RCC 7860 (cell line): ENCODE data around the gene ASB12.
A peak's percentile ranks its signal among the peaks of the same experiment; 100 is the strongest.
"Not testable (repeated sequence)": the region's sequence is repeated elsewhere in the genome, so short reads cannot be mapped to it uniquely, and the experiment has no call there.

Source experiments
- DNase-seq: peaks from one replicate; pipeline ENCODE4 v3.0.0-alpha.2; 2015; ENCODE audit warnings: low spot score
- FAIRE-seq: peaks from 2 replicates; lab custom pipeline; 2012; peaks lifted over from hg19 to GRCh38; lab: Jason Lieb, UNC

ASB12 gene, protein sequence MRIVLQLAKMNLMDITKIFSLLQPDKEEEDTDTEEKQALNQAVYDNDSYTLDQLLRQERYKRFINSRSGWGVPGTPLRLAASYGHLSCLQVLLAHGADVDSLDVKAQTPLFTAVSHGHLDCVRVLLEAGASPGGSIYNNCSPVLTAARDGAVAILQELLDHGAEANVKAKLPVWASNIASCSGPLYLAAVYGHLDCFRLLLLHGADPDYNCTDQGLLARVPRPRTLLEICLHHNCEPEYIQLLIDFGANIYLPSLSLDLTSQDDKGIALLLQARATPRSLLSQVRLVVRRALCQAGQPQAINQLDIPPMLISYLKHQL

DNA sequence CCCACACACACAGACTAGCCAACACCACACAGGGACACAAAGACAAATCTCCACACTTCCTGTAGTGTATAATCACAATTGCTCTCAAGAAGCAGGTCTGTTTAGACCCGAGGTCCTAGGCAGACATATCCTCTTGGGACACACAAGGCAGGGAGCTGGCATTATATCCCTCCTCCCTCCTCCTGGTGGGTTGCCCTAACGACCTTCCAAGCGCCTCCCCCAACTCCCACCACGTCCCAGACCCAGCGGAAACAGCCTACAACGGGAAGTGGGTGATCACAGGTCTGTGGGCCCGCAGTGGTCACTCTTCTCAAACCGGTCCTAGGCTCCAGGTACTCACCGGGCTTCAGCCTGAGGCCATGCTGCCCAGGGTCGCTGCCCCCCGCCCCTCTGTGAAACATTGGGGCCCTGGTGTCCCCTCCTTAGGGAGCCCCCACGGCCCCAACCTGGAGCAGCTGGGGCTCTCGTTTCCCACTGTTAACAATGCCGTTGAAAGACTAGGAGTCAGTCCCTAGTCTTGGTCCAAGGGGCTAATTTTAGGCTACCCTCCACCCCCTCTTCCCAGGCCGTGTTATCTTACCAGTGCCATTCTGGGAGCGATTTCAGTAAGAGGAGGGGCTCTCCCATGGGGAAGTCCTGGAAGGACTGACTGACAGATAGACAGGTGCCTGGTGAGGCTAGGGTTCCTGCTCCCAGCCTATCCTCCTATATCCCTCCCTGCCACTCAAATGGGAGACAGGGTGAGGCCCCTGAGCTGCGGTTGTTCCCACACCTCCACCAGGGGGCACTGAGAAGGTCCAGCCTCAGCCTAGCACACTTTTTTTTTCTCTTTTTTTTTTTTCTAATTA, at the start of gene ASB12:
TSS of gene ASB12 (minus strand) at position 485 of the 848 bp plus-strand sequence. CDS start 4,957 bp downstream, outside the sequence.
- DNase-seq (no peak), FAIRE-seq (no peak)

DNA sequence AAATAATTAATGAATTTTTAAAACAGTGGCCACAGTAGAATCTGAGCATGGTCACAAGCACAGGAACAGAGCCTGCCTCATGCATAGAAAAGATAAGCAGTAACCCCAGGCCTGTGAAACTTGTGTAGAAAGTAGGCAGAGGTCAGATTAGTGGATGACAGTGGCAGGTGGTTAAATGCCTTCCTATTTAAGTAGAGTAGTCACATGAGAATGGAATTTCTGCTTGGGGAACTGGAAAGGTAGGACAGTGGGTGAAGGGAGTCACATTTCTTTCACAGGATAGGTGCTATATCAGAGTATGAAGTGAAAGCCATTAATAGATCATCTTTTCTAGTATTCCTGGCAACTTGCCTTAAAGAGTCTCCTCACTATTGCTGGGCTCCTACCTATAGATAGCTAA, 34.9 kb upstream of the ASB12 start:
- DNase-seq (no peak), FAIRE-seq (no peak)

DNA sequence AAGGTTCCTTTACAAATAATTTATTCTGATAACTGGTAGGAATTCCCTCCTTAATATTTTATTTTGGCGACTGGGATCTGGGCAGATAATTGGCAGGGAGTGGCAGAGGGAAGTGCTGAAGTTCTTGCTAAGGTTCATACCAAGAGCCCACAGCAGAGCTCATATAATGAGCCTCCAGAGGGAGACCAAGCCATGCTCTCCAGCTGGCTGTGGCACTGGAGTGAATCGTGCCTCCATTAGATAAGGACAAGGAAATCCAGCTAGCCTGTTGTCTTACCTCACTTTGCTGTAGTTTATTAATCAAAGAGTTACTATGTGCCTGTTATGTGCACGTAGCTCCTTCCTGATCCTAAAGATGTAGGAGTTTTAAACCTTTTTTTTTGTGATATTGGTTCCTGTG, 1.3 kb downstream of the ASB12 start:
- no peak for FAIRE-seq
- DNase-seq: no peak

DNA sequence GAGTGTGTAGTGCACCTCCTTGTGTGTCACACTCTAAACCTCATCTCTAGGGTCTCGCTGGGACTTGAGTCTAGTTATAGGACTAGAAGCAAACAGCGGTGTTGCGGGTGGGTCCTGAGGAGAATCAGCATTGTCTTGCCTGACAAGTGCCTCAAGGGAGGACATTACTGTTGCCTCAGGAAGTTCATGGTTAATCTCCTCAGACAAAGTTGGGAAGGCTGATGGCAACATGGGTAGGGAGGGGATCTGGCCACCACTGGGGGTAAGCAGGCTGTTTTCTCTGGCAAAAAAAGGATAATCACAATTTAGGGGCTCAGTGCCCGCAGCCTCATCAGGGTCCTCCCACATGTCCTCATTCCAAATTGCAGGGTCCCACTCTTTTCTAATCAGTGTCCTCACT, 12.4 kb downstream of the ASB12 start:
- no peak for DNase-seq
- no peak for FAIRE-seq

DNA sequence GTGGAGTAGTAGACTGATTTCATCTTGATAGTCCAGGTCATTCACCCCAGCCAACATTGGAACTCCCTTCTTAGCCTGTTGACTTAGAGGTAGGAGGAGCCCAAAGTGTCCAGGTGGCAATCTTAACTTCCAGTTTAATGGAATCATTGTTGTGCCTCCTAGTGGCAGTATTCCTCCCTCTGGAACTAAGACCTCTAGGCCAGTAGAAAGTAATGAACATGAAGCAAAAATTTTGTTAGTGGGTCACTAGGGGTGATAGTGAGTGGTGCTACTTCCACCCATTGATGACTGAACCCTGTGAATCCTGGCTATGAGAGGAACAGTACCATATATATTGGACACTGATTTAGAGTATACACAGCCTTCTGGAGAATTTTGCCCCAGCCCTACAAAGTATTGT, 16.4 kb downstream of the ASB12 start:
- DNase-seq, FAIRE-seq: not testable (repeated sequence)

DNA sequence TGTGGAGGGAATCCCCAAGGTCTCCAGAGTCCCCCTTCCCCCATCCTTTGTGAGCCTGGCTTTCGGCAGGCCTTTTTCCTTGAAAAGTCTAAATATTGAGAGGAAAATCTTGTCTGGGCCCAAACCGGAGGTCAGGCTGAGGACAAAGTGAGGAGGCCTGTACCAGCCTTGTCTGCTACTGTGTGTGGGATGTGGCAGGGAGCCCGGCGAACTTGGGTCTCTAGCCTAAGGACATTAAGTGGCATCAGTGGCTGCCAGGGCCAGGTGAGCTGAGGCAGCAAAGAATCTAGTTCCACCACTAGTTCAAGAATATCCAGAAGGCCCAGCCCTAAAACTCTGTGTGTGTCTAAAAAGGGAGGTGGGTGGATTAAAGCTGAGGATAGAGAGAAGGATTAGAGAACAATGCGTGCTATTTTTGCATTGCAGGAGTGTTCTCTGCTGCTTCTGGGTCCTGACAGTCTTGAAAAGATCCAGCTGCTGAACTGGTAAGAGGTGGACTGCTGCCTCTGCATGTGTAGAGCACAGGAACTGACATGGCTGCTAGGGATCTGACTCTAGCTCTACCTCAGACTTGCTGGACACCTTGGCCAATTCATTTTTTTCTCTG, 23.7 kb downstream of the ASB12 start:
- FAIRE-seq (no peak), DNase-seq (no peak)

DNA sequence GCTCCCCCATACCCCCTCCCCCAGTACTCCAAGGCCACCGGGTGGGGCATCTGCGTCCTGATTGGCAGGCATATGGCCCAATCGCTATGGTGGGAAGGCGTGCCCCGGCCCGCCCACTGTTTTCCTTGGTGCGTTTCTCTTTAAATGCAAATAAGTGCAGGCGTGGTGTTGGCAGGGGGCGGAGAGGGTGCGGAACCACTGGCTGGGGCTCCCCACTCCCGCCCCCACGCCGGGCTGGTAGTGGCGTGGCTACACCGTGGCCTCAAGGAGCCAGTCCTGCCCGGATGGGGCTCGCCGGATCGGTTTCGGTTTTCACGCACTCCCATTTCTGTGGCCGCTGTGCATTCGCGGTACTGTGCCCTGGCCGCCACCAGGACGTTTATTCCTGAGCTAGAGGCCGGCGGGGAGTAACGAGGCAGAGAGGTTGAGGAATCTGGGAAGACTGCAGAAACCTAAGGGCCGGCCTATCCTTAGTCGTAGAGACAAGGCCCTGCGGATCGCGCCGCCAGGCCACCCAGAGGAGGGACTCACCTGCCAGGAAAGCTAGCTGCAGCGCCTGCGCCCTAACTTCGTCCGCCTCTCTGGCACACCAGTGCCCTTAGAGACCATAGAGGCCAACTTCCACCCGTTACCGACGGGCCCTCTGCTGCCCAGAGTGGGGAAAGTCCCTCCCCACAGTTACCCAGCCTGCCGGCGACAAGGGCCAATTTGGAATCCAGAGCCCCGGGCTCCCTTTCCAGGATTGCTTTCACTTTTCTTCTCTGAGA, 24.5 kb downstream of the ASB12 start:
- DNase-seq (peak; percentile 85), FAIRE-seq (peak; percentile 82)

DNA sequence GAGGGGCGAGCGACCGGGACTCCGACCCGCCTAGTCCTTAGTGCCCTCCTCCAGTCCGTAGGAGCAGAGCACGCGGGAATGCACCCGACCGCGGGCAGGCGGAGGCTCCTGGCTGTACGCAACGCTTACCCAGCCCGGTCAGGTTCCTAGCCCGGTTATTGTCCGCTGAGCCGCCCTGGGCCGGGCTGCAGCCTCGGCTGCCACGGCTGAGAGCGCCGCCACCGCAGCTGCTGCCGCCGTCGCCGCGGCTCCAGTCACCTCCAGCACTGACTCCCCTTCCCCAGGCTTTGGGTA, 25.0 kb downstream of the ASB12 start, which contains the start of gene AMER1:
TSS of gene AMER1 (minus strand) at position 268 of the 294 bp plus-strand sequence. CDS start 12,422 bp downstream, outside the sequence.
- FAIRE-seq: no peak
- DNase-seq: no peak

DNA sequence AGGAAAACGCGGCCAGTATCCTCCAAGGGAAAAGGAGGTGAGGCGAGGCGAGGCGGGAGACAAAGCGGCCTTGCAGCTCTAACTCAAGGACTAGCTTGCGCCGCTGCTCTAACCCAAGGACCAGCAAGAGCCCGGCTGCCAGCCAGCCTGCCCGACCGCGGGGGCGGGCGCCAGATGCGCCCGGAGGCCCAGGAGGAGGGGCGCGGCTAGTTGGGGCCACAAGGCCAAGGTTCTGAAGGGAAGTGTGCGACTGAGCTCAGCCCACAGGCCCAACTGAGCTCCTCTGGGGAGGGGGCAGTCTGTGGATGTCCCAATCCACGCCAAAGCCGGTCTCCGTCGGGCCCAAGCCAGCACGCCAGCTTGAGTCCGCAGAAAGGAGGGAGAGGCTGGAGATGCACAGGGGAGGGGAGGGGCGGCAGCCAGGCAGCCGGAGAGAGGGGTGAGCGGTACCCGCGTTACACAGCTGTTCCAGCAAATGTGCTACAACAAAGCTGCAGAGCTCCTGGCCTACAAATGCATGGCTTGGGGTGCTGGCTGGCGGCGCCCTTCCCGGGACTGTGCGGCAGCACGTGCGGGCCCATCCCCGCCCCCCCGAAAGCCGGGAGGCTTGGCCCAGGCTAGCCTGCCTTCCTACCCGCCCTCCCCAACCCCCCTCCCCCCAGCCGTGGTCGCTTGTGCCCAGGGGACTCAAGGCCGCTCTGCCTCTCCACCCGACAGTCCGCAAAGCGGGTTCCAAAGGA, 25.5 kb downstream of the ASB12 start:
- FAIRE-seq: no peak

DNA sequence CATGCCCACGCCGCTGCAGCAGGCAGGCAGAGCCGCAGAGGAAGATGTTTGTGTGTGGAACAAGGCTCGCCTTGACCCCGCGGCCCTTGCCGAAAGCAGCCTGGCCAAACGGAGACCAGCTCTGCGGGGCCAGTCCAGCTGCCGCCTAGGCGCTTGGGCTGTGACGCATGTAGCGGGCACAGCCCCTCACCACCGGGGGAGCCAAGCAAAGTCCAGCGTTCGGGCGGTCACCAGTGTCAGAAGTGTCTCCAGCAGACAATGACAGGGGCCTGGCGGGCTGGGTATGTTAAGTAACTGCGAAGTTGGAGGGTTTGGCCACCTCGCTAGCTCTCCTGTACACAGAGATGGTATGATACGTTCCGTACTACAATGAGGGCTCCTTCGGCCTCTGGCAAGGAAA, 26.2 kb downstream of the ASB12 start:
- FAIRE-seq: no peak
- no peak for DNase-seq

More for the DNA sequence above, 25.5 kb downstream of the ASB12 start:
- DNase-seq: no peak

DNA sequence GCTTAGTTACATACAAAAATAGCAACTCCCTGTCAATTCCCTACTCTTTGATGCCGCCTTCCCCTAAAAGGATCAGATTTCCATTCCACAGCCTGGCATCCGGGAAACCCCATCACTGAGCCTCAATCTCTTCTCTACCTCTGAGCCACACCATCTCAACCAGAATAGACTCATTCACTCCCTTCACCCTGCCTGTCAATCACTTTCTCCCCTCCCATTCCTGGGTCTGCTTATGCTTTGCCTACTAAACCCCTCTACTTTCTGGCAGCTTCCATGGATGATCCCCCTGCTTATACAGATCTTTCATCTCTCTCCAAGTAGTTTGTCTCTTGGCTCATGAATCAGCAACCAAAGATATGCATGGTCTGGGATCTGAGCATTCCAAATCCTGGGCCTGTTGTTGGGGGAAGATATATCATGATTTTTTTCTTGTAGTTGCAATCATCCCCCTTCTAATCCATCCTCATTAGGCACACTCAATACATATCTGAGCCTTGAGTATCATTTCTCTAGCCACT, 27.5 kb downstream of the ASB12 start:
- DNase-seq (no peak), FAIRE-seq (no peak)

DNA sequence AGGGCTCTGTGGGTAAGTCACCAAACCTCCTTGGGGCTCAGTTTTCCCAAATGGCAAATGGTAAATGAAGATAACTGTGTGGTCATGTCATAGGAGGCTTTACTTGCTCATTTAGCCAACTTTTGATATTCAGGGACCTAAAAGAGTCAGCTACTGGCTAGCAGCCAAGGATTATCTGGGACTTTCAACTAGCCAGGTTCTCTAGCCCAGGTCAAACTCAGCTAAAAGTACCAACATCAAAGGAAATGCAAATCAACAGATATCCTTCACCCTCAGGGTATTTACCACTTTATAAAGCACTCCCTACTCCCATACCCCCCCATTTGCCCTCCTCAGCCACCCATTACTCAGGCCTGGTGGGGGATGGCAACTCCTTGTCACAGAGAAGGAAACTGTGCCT, 32.4 kb downstream of the ASB12 start:
- no peak for FAIRE-seq
- DNase-seq: no peak

DNA sequence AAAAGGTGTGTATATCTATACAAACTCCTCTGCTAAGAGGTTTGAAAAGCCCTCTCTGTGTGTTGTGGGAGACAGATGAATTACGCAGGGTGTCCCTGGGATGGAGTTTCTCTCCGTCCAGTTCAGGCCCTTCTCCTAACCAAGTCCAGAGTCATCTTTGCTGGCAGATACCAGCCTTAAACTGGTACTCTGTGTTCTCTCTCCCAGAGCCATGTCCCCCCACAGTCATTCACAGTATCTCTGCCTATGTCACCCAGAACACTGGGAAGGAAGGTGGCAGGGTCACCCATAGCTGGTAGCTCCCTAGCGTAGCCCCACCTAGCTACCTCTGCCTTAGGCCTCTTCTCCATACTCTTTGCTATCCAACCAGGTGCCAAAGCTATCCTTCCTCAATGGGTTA, 33.8 kb downstream of the ASB12 start:
- DNase-seq (no peak), FAIRE-seq (no peak)

DNA sequence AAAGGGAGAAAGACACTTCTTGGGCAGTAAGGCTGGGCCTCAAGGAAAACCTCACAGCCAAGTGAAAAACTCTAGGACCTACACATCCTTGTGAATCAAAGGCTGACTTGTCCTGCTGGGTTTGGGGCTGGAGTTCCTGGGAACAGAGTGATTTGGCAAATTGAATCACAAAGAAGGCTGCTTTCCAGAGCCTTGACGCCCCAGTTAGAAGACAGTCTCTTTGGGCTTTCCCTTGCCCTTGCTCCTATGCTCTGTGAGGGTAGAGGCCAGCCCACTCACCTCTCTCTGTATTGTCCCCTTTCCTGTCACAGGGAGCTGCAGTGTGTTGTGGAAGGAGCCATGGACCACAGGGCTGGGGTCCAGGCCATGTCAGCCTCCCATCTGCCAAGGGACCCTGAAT, 34.5 kb downstream of the ASB12 start:
- DNase-seq (no peak), FAIRE-seq (no peak)

DNA sequence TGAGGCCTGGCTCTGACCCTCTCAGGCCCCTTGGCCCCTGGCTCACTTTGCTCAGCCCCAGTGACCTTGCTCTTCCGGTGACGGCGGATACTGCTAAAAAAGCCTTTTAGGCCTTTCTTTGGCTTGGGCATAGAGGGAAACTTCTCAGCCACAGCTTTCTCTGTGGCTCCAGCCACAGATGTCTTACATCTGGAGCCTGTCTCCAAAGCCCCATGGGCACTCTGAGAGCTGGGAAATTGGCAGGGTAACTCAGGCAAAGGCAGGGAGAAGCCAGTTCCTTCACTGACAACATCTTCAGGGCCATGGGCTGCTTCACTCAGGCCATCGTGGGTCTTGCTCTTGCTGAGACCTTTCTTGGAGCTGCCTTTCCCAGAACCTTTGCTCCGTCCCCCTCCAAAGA, 37.7 kb downstream of the ASB12 start:
- FAIRE-seq: no peak

DNA sequence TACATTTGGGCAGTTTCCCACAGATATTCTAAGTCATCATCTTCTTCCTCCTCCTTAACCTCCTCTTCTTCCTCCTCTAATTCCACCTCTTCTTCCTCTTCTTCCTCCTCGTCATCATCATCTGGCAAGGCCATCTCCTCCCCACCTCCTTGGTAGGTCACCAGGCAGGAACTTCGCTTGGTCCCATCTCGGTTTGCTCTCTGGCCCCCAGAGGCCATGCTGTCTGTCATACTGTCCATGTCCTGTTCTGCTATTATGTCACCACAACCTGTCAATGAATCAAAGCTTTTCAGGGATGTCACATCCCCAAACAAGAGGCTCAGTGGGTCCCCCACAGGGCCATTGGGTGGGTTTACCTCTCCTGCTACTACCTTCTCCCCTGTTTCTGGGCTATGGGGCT, 38.4 kb downstream of the ASB12 start:
- DNase-seq: no peak
- no peak for FAIRE-seq

More for the DNA sequence above, 37.7 kb downstream of the ASB12 start:
- DNase-seq: no peak

DNA sequence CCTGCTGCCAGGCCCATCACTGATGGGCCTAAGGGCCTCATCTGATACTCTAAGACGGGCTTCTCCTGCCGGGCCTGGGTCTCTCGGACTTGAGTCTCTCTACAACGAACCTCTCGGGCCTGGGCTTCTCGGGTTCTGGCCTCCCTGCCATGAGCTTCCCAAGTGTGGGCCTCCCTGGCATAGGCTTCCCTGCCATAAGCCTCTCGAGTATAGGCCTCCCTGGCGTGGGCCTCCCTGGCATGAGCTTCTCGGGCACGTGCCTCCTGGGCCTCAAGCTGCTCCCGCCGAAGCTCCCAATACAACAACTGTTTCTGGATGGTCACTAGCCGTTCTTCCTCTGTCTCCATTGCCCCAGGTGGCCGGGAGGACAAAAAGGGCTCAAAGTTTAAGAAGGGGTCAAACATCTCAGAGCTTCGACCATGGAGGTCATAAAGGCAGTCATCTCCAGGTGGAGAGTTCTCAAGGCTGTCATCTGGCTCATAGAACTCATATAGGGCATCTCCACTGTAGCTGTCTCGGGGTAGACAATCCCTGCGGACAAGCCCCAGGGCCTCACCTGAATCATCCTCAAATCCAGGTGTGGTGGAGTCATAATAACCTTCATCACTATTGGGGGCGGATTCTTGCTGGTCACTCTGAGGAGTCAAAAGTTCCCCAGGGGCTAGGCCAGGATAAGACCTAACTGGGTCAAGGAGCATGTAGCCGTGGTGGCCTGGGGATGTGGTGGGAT, 39.0 kb downstream of the ASB12 start:
- FAIRE-seq: no peak

DNA sequence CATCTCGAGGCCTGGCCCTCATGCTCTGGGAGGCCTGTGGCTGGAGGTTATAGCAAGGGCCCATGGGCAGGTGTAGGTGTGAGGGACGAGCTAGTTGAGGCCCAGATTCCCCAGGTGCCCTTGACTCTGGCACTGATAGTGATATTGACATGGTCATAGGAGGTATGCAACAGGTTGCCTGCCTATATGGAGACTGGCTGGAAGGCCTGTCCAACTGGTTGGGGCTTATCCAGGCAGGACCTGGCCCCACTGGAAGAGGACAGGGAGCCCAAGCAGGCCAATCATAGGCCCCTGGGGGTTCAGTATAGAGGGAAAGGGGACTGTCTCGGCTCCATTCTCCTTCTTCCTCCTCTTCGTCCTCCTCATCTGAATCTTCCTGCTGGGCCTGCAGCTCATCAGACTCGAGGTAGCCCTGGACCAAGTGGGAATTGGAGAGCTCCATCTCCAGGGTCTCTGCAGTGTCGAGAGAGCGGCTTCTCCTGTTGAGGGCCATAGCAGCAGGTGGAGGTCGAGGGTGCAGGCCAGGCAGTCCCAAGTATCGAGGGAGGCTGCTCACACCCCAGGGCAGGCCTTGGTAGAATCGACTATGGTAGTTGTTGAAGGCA, 40.2 kb downstream of the ASB12 start:
- no peak for FAIRE-seq
- no peak for DNase-seq

More for the DNA sequence above, 39.0 kb downstream of the ASB12 start:
- DNase-seq: no peak

DNA sequence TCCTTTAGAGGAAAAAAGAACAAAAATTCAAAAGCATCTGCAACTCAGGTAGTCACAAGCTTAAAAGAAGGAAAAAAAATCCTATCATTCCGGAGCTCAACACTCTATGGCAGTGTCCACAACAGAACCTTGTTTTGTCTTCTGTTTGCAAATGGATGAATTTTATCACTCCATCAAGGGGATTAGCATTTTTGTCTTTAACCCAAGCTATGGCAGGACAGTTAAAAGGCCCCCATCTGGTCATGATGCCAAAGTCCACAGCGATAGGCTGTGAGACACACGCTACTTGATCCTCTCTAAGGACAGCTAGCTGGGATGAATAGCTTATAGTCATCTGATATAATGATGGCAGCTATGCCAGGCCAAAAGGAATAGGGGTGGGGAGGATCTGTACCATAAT, 41.5 kb downstream of the ASB12 start:
- FAIRE-seq: no peak

More for the DNA sequence above, 41.5 kb downstream of the ASB12 start:
- DNase-seq: no peak
